HG03520 (cell line): ENCODE data around the gene SERPINI1.
"Not testable (repeated sequence)": the region's sequence is repeated elsewhere in the genome, so short reads cannot be mapped to it uniquely, and the experiment has no call there.

Experiments
- ATAC-seq: cut with Tn5 transposase; IDR thresholded peaks from one replicate; pipeline ENCODE4 v1.9.1; 2021; ENCODE audit warnings: mild to moderate bottlenecking, moderate library complexity; ENCODE audit not compliant: unreplicated experiment

The SERPINI1 gene

DNA sequence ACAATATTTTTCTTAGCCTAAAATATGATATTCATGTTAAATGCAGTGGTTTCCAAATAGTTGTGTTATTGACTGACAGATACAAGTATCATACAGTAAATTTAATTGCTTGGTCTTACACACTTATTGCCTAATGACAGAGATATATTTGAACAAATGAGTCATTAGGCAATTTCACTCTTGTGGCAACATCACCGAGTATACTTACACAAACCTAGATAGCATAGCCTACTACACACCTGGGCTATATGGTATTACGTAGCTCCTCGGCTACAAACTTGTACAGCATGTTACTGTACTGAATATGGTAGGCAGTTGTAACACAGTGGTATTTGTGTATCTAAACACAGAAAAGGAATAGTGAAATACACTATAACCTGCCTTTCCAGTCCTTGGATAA lies 50.3 kb downstream of the SERPINI1 start:
- ATAC-seq, result no peak

DNA sequence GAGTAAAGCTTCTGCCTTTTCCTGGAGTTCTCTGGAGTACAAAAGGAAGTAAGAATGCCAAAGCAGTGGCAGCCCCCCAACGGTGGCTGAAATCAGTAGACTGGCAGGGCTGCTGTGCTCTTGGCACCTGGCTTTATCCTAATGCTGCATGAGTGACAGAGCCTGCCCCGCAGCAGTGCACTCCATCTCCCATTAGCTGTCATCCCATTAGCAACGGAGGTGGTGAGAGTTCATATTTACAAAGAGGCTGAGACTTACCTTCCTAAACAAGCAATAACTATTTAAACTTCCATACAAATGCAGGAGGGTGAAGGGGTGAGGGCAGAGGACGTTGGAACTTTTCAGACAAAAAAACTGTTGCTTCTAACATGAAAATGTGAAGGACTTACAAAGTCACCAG lies 51.9 kb downstream of the SERPINI1 start:
- no peak for ATAC-seq

DNA sequence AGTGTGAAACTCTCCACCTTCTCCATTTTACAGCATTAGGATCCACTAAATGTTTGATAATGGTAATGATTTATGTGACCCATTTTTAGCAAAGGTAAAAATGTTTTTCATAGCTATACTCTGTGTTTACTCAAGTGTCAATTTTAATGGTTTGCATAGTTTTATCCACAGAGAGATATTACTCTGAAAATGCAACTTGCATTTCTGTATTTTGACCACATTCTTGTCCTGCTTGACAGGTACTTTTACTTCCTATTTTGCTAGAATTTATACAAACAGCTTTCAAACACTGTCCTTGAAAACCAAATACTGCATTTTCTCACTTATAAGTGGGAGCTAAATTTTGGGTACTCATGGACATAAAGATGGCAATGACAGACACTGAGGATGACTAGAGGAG lies 62.9 kb downstream of the SERPINI1 start:
- ATAC-seq, result no peak

DNA sequence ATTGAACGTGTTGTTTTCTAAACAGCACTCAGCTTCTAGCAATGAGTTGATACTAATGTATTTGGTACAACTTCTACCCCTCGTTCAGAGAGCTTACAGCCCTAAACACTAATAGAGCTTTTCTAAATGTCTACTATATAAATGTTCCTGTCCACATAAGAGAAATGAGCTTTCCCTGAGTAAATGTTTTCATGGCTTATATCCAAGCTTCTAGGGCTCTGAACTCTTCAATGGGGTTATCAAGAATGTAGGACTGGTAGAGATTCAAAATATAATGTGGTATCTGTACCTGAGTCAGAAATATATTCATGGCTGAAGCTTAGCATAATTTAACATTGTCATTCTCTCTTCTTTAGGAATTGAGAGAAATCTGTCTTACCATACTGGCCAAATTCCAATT lies 73.4 kb downstream of the SERPINI1 start:
- no peak for ATAC-seq

DNA sequence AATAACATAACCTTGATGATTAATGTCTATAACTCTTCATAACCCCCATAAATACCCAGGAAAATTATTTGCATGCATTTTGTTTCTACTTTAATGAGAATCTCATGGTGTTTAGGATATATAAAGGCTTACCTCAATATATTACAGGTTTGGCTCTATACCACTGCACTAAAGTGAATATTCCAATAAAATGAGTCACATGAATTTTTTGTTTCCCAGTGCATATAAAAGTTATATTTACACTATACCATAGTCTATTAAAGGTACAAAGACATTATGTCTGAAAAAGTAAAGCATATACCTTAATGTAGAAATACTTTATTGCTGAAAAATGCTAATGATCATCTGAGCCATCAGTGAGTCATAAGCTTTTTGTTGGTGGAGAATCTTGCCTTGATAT lies 74.7 kb downstream of the SERPINI1 start:
- ATAC-seq, result no peak

DNA sequence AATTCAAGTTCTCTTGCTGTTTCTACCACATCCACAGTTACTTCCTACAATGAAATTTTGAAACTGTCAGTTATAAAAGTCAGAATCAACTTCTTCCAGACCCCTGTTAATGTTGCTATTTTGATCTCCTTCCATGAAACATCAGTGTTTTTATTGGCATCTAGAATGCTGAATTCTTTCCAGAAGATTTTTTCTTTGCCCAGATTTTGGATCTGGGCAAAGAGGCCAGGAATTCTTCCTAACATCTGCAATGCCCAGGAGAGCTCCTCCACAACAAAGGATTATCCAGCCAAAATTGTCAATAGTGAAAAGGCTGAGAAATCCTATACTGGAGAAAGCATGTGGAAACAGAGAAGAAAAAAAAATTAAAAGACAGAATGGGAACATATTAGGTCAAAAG lies 75.5 kb downstream of the SERPINI1 start:
- no peak for ATAC-seq

DNA sequence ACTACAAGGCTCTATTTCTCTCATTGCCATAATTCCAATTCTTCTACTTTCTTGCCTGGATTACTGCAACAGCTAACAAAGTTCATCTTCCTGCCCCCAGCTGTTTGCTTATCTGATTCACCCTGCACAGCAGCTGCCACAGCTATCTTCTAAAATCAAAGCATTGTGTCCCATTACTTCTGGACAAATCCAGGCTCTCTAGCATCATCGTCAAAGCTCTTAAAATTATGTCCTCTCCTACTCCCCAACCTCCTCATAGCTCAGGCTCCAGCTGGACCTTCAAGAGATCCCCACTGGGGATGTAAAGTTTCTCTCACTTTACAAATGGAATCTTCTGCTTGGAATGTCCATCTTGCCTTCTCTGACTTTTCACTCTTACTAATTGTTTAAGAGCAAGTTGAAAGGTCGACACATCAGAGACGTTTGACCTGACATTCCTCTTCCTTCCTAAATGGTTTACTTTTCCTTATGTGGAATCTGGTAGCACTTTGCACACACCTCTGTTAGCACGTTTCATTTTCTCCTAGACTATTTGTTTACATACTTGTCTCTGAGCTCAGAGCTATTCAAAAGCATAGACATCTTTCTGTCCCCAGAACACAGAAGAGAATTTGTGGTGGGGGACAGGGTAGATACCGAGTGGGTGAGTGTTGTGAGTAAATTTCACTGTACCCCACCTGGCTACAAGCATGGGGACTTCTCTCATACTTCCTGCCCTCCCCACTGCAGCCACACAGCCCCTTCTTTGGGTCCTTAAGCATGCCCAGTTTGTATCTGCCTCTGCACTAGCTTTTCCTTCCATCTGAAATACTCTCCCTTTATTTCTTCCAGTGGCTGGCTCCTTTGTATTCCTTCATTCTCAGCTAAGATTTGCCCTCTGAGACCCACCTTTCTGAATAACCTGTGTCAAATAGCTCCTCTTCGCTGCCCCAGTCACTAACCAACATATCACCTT lies 77.9 kb downstream of the SERPINI1 start:
- no peak for ATAC-seq

DNA sequence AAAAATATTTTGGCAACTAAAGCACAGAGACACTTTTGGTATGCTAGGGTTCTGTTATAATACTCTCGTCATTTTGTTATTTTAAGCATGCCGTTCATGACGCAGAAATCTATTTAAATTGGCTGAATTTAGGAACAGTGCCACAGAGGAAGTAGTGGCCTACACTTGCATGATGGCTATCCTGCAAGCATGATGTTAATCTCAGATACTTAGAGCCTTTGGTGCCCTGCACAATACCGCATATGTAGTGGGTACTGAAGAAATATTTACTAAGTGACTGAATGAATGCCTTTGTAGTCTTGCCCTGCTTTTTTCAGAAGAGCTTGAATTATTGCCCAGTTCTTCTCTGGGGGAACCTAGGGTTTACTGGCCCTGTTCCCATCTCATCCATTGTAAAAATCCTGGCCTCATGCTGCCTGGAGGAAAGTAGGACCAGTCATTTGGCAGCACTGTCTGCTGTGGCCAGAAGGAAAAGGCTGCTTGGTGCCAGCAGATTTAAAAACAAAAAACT lies 79.0 kb downstream of the SERPINI1 start:
- no peak for ATAC-seq

DNA sequence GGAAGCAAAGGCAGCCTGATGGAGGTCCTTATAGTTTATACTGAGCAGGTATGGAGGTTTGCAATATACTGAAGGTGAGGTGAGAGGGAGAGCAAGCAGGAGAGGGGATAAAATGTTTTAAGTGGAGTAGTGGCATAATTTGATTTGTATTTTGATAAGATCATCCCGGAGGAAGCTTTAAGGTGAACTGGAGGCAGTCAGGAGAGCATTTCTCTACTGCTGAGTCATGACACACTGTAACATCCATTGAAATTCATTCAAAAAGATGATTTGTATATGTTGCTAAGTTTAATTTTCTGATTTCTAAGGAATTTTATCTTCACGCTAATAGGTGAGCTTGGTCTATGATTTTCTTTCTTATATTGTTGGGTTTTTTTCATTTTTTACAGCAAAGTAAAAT lies 81.4 kb downstream of the SERPINI1 start:
- ATAC-seq, result no peak

DNA sequence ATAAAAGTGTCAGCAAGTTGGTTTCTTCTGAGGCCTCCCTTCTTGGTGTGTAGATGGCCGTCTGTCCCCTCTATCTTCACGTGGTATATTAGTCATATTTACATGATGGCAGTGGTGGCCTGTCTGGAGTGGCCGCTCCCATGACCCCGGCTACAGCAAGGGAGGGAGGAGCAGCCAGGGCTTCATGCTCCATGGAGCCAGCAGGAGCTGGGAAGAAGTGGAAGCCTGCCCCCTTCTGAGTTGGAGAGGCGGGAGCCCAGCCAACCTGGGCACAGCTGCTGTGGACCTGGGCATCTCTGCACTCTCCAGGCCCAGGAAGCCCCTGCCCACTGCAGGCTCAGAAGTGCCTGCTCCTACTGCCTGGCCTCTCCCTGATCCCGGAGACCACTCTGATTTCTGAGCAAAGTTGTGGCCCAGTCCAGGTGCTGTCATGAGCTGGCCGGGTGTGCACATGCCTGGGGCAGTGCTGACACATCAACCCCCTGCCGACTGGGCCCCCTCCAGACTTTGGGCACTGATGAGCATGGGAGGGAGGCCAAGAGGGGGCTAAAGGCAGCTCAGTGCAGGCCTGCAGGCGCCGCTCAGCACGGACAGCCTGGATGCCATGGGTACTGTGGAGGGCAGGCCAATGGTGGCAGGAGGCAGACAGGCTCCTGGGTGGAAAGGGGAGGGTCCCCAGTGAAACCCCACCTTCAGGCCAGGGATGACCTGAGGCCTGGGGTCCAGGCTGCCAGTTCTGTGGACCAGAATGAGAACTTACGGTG lies 84.8 kb downstream of the SERPINI1 start:
- ATAC-seq, result no peak

DNA sequence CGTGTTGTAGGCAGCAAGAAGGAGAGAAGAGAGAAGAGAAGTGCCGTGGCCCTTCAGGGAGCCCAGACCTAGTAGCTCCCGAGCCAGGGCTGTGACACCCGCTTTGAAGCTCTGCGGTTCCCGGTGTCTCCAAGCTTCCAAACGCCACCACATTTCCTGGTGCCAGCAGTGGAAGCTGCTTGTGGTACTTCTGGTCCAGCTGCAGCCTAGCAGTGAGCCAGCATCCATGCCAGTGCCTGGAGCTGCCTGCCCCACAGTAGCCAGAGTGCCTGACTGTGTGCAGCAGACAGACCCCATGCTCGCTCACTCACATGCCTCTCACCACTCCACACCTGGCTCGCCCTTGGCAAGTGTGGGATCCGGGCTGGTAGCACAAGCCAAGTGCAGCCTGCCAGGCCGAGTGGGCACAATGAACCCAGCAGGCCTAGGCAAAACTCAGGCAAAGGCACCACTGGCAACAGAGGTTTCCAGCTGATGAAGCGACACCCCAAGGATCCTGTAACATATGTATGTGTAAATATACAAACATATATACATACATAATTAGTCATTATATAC lies 85.8 kb downstream of the SERPINI1 start:
- ATAC-seq, result no peak

DNA sequence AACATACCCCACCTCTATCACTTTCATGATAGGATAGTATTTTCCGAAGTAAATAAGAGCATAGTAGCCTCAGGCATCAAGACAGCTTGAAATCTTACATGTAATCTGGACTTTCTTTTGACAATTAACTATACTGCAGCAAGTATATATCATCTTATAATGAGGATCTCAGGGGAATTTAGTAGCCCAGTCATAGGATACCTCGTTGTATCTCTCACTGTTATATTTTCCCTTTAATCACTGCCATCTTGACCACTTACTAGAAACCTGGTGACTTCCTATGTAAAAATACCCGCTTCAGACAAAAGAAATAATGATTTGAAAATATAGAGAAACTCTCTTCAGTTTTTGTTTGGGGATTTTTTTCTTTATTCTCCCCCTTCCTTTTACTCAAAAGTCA lies 88.2 kb downstream of the SERPINI1 start:
- ATAC-seq, result no peak

DNA sequence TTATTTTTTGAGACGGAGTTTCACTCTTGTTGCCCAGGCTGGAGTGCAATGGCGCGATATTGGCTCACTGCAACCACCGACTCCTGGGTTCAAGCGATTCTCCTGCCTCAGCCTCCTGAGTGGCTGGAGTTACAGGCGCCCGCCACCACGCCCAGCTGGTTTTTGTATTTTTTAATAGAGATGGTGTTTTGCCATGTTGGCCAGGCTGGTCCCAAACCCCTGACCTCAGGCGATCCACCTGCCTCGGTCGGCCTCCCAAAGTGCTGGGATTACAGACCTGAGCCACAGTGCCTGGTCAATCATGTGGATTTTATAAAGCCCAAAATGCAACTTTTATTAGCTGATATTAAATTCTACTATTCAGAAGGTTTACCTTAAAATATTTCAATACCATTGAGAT lies 92.1 kb downstream of the SERPINI1 start:
- not testable (repeated sequence) for ATAC-seq

DNA sequence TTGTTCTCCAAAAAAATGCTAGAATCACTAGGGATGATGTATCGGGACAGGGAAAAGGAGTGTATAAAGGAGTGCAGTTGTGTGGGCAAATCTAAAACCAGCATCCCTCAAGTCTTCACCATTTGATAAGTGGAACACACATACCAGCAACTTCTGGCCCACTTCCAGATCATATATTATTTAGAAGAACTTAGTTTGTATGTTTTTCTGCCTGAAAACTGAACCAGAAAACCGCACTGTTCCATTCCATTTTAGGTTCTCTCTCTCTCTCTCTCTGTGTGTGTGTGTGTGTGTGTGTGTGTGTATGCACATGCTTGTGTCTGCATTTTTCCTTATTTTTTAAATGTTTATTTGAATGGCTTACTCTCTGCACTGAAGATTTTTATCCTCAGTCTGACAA lies 93.5 kb downstream of the SERPINI1 start:
- ATAC-seq, result no peak

DNA sequence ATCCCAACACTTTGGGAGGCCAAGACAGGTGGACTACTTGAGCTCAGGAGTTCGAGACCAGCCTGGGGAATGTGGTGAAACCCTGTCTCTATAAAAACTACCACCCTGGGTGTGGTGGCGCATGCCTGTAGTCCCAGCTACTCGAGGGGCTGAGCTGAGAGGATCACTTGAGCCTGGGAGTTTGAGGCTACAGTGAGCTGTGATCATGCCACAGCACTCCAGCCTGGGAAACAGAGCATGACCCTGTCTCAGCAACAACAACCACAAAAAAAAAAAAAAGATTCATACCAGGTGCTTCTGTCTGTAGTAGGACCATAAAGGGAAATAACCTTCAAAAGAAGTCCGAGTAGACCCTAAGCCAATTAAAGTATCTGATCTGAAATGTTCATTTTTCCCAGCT lies 94.5 kb downstream of the SERPINI1 start:
- ATAC-seq, result no peak

DNA sequence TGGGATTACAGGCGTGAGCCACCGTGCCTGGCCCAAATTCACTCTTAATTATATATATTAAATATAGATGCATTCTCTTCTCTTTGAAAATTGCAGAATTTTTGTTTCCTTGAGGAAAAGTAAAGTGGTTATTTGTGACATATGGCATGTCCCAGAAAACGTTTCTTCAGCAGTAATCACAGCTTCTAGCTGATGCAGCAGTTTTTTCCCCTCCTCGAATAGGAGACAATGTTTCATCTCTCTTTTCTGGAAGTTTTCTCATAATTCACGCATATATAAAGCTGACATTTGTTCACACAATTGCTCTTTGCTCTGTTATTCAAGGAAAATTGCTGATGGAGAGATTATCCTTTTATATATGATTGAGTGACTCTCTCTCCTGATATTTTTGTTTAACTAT lies 99.8 kb downstream of the SERPINI1 start:
- ATAC-seq, result no peak

DNA sequence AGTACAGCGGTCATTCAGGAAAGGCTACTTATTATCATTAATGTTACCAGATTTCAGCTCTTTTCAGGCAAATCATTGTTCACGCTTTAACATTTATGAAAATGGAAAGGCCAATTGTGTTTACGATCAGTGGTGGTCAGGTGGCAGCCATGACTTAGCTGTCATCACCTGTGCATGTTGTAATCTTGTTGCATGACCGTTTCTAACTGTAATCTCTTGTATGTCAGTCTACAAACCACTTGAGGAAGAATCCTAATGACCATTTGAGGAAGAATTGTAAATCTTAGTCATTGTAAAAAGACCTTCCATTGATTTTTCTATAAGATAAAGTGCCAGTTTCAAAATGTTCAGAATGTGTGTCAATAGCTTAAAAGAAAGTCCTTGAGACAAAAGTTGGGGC lies 100.4 kb downstream of the SERPINI1 start:
- no peak for ATAC-seq

DNA sequence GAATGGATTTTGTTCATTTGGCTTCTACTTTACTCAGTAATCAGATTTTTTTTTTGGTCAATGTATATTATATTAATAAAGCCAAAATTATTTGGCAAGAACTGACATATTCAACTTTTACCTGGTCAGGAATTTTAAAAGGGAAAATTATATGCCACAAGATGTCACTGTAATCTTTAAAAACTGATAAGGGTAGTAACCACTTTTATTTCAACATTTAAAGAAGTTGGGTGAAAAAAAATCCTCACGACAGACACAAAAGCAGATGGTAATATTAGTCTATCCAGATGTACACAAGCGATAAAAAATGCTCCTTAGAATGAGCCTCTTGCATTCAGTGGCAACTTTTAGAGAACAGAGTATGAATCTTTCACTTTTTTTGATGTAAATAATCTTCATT lies 101.9 kb downstream of the SERPINI1 start:
- ATAC-seq, result no peak

DNA sequence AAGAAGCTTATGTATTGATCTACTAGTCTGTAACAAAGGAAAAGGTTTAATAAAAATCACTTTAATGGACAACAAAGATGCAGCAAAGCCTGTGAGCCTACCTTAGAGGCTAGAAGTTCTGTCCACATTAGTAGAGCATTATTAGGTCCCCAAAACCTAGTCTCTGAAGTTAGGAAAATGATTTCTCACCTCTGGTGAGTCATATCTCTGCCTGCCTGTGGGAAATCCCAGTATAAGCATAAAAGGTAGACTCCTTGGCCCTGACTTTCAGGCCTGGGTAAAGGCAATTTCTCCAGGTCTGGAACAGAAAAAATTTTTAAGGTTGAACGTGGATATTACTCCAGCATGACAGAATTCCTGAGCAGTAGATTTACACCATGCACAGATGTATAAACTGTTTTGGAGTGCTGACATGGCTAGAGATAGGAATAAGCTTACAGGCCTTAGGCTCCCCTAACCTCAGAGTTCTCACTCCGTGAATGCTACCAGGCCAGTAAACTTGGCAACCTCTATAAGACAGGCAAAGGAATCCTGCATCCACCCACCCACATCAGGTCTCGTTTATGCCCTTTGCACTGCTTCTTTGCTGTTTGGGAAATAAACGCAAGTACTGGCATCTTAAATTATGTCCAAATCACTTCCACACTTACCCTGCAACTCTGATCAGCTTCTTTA lies 104.1 kb downstream of the SERPINI1 start:
- ATAC-seq, result no peak

DNA sequence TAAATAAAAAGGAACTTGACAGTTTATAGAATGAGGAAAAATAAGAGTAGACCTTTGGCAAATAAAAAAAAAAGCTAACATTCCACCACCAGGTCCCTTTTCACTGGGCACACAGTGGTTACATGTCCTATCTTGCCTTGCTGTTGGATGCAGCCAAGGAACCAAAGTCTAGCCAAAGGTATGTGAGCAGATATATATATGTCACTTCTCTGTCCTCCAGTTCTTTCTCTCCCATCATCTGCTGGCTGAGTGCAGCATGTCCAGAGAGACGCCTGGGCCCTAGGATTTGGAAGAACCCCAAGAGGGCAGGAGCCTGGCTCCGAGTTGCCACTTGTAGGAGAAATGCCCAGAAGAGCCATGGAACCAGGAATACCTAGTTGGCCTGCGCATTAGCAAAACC lies 104.7 kb downstream of the SERPINI1 start:
- ATAC-seq, result no peak

DNA sequence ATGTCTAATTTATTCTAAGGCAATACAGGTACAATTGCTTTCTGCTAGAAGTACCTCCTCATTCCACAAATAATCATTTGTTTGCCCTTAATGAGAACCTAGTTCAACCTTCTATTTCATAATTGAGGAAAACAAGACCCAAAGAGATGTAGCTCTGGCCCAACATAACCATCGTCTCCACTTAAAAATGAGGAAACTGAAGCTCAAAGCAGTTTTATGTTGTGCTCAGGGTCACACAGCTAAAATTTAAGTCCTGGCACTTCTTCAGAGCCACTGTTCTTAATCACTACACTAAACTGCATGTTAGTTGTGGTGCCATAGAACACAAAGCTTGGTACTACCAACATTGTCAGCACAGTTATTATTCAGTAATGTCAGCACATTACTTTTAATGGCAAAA lies 108.0 kb downstream of the SERPINI1 start:
- no peak for ATAC-seq
